Measurements from ENCODE around the gene OR2S2.
"Not testable (repeated sequence)": the region's sequence is repeated elsewhere in the genome, so short reads cannot be mapped to it uniquely, and the experiment has no call there.

The OR2S2 gene

GRCh38 chr9:35993976-35994720 lies 36.2 kb upstream of the OR2S2 start:
- TF ChIP-seq FOXP2 (optimal IDR thresholded peaks at IDR 0.05; ENCODE audit: control extremely low read depth, extremely low read length, insufficient read depth) (no peak), EZH2 (IDR thresholded peaks at IDR 0.05) (no peak), POLR2AphosphoS5 (IDR thresholded peaks at IDR 0.05; ENCODE audit: borderline replicate concordance, low read depth, low read length) (no peak)
- H3K4me3 ChIP-seq = no peak overlapping the region
- no peaks in the 10 kb centered on the region for H3K9me3 ChIP-seq (ENCODE audit: low read depth, low read length)
- H3K9ac ChIP-seq (ENCODE audit: insufficient read length) = no peak overlapping the region
- no peaks in the 10 kb centered on the region for H3K36me3 ChIP-seq (ENCODE audit: insufficient read depth, low read length)
- H3K27ac ChIP-seq = no peak overlapping the region
- DNase-seq (ENCODE audit: low read depth, low spot score) = no peak

GRCh38 chr9:35993136-35993535 lies 35.2 kb upstream of the OR2S2 start:
- H3K27ac ChIP-seq; H3K9me3 ChIP-seq (ENCODE audit: low read depth, low read length); H3K9ac ChIP-seq (ENCODE audit: insufficient read length); H3K4me3 ChIP-seq; H3K36me3 ChIP-seq (ENCODE audit: insufficient read depth, low read length); DNase-seq (ENCODE audit: low read depth, low spot score): not testable (repeated sequence)

GRCh38 chr9:35990155-35990554 lies 32.2 kb upstream of the OR2S2 start:
- Histone ChIP-seq H3K9ac (ENCODE audit: insufficient read length) (no peak overlapping the region), H3K4me3 (no peak overlapping the region), H3K27ac (no peak overlapping the region), H3K36me3 (ENCODE audit: insufficient read depth, low read length) (no peaks in the 10 kb centered on the region), H3K9me3 (ENCODE audit: low read depth, low read length) (no peaks in the 10 kb centered on the region)
- TF ChIP-seq POLR2AphosphoS5 (IDR thresholded peaks at IDR 0.05; ENCODE audit: borderline replicate concordance, low read depth, low read length) (no peak), EZH2 (IDR thresholded peaks at IDR 0.05) (no peak), FOXP2 (optimal IDR thresholded peaks at IDR 0.05; ENCODE audit: control extremely low read depth, extremely low read length, insufficient read depth) (no peak)
- no peak for DNase-seq (ENCODE audit: low read depth, low spot score)

GRCh38 chr9:35984021-35984420 lies 26.1 kb upstream of the OR2S2 start:
- no peak overlapping the region for H3K4me3 ChIP-seq
- H3K36me3 ChIP-seq (ENCODE audit: insufficient read depth, low read length) = no peaks in the 10 kb centered on the region
- no peak for DNase-seq (ENCODE audit: low read depth, low spot score)
- no peaks in the 10 kb centered on the region for H3K9me3 ChIP-seq (ENCODE audit: low read depth, low read length)
- no peak overlapping the region for H3K9ac ChIP-seq (ENCODE audit: insufficient read length)
- TF ChIP-seq EZH2 (IDR thresholded peaks at IDR 0.05) = no peak
- no peak for TF ChIP-seq FOXP2 (optimal IDR thresholded peaks at IDR 0.05; ENCODE audit: control extremely low read depth, extremely low read length, insufficient read depth)
- no peak for TF ChIP-seq POLR2AphosphoS5 (IDR thresholded peaks at IDR 0.05; ENCODE audit: borderline replicate concordance, low read depth, low read length)
- H3K27ac ChIP-seq = no peak overlapping the region

- DNase-seq (ENCODE audit: low read depth, low spot score) = no peak
- Histone ChIP-seq H3K9me3 (ENCODE audit: low read depth, low read length) (no peaks in the 10 kb centered on the region), H3K27ac (no peak overlapping the region), H3K4me3 (no peak overlapping the region), H3K36me3 (ENCODE audit: insufficient read depth, low read length) (no peaks in the 10 kb centered on the region), H3K9ac (ENCODE audit: insufficient read length) (no peak overlapping the region)
- TF ChIP-seq FOXP2 (optimal IDR thresholded peaks at IDR 0.05; ENCODE audit: control extremely low read depth, extremely low read length, insufficient read depth) = no peak
- no peak for TF ChIP-seq EZH2 (IDR thresholded peaks at IDR 0.05)
- TF ChIP-seq POLR2AphosphoS5 (IDR thresholded peaks at IDR 0.05; ENCODE audit: borderline replicate concordance, low read depth, low read length) = no peak
These were observed 23.7 kb upstream of the OR2S2 start for GRCh38 chr9:35981699-35982098.

DNA sequence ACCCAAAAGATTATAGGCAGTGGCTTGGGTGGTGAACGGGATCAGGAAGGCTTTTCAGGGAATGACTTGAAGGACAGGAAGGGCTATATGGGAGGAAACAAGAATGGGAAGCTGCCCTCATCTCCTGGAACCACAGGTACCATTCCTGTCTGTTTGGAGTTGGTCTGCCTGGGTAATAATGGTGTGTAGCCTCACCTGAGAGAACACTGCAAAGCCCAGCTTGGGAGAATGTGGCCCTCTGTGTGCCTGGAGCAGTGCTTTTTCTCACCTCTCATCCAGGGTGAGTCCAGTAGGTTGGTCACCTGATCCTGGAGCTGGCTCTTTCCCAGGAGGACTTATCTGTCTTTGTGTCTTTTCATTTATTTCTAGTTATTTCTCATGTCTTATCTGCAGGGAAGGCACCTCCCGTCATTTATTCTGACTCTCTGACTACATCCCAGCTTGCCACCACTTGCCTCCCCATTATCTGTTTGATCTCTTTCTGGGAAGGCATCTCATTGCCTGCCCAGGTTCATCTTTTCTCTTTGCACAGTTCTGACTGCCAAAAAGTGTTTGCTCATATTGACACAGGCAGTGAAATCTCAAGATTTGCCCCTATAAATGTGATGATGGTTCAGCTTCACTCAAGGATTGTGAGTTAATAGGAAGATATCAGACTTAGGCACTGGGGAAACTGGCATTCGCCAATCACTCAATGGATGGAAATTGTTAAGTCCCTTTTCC lies 22.5 kb upstream of the OR2S2 start:
- Histone ChIP-seq H3K27ac (no peak overlapping the region), H3K9me3 (ENCODE audit: low read depth, low read length) (no peaks in the 10 kb centered on the region), H3K4me3 (no peak overlapping the region), H3K36me3 (ENCODE audit: insufficient read depth, low read length) (no peaks in the 10 kb centered on the region), H3K9ac (ENCODE audit: insufficient read length) (no peak overlapping the region)
- DNase-seq (ENCODE audit: low read depth, low spot score) = no peak
- no peak for TF ChIP-seq EZH2 (IDR thresholded peaks at IDR 0.05)
- TF ChIP-seq FOXP2 (optimal IDR thresholded peaks at IDR 0.05; ENCODE audit: control extremely low read depth, extremely low read length, insufficient read depth) = no peak
- TF ChIP-seq POLR2AphosphoS5 (IDR thresholded peaks at IDR 0.05; ENCODE audit: borderline replicate concordance, low read depth, low read length) = no peak

- TF ChIP-seq POLR2AphosphoS5 (IDR thresholded peaks at IDR 0.05; ENCODE audit: borderline replicate concordance, low read depth, low read length) (no peak), EZH2 (IDR thresholded peaks at IDR 0.05) (no peak), FOXP2 (optimal IDR thresholded peaks at IDR 0.05; ENCODE audit: control extremely low read depth, extremely low read length, insufficient read depth) (no peak)
- no peak for DNase-seq (ENCODE audit: low read depth, low spot score)
- H3K27ac ChIP-seq = no peak overlapping the region
- no peak overlapping the region for H3K9ac ChIP-seq (ENCODE audit: insufficient read length)
- H3K9me3 ChIP-seq (ENCODE audit: low read depth, low read length) = no peaks in the 10 kb centered on the region
- H3K4me3 ChIP-seq = no peak overlapping the region
- no peaks in the 10 kb centered on the region for H3K36me3 ChIP-seq (ENCODE audit: insufficient read depth, low read length)
These were observed 20.8 kb upstream of the OR2S2 start for GRCh38 chr9:35978792-35979191.

DNA sequence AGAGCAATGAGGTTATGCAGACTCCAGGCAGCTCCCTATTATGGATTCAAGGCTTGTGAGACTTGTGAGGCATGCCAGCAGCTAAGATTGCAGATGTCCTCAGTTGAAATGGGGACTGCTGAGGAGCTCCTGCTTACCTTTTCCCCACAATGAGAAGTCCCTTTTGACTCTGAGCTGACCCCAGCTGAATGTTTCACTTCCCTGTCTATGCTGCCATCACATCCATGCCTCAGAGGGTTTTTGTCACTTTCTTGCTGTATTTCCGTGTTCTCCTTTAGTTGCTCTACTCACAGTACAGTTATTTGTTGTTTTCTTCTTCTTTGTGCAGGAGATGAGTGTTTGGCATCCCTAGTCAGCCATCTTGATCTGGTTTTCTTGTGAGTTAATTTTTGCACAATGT lies 18.8 kb upstream of the OR2S2 start:
- H3K36me3 ChIP-seq (ENCODE audit: insufficient read depth, low read length) = no peaks in the 10 kb centered on the region
- DNase-seq (ENCODE audit: low read depth, low spot score) = no peak
- no peak overlapping the region for H3K27ac ChIP-seq
- no peak overlapping the region for H3K4me3 ChIP-seq
- no peak for TF ChIP-seq EZH2 (IDR thresholded peaks at IDR 0.05)
- TF ChIP-seq FOXP2 (optimal IDR thresholded peaks at IDR 0.05; ENCODE audit: control extremely low read depth, extremely low read length, insufficient read depth) = no peak
- TF ChIP-seq POLR2AphosphoS5 (IDR thresholded peaks at IDR 0.05; ENCODE audit: borderline replicate concordance, low read depth, low read length) = no peak
- no peaks in the 10 kb centered on the region for H3K9me3 ChIP-seq (ENCODE audit: low read depth, low read length)
- no peak overlapping the region for H3K9ac ChIP-seq (ENCODE audit: insufficient read length)

All from SK-N-MC (cell line).